GM12864 (cell line): ENCODE measurements around the gene OGFOD2.

Source experiments
- DNase-seq: peaks from one replicate; pipeline ENCODE4 v3.0.0-alpha.2; 2011; ENCODE audit warnings: low read depth
- H3K4me3 ChIP-seq: 2 replicates; pipeline ENCODE4 v1.5.1; 2011; ENCODE audit warnings: mild to moderate bottlenecking, low read depth, low read length, control low read depth
- CTCF ChIP-seq: IDR thresholded peaks from 2 replicates; pipeline ENCODE4 v1.5.1; 2011; ENCODE audit warnings: low read depth, mild to moderate bottlenecking, moderate library complexity, low read length, control low read depth, inconsistent platforms; ENCODE audit errors: missing control alignments

Gene OGFOD2

GRCh38 chr12:122974892-122975789, at the start of gene OGFOD2:
TSS of gene OGFOD2 (plus strand) at chr12:122975244. CDS start at chr12:122975252, 8 bp downstream.
- H3K4me3 ChIP-seq: peak within 1 kb of the TSS; percentile 82
- TF ChIP-seq CTCF: no peak
- peak; percentile 85 for DNase-seq

- TF ChIP-seq CTCF: no peak
- no peak for DNase-seq
- H3K4me3 ChIP-seq: no peak overlapping the region
Measured at GRCh38 chr12:122927756-122928403, 47.2 kb upstream of the OGFOD2 start.

- DNase-seq: no peak
- TF ChIP-seq CTCF: no peak
- H3K4me3 ChIP-seq: no peak overlapping the region
Measured at GRCh38 chr12:122928404-122929147, 46.5 kb upstream of the OGFOD2 start.

GRCh38 chr12:122929148-122929538, 45.9 kb upstream of the OGFOD2 start:
- no peak overlapping the region for H3K4me3 ChIP-seq
- TF ChIP-seq CTCF: no peak
- no peak for DNase-seq

- H3K4me3 ChIP-seq: no peak overlapping the region
- no peak for DNase-seq
- no peak for TF ChIP-seq CTCF
Measured at GRCh38 chr12:122929812-122930211, 45.2 kb upstream of the OGFOD2 start.

- no peak for DNase-seq
- H3K4me3 ChIP-seq: no peak overlapping the region
- TF ChIP-seq CTCF: no peak
Measured at GRCh38 chr12:122932207-122932606, 42.8 kb upstream of the OGFOD2 start.
